Keratinocyte (primary cell): ENCODE results near the gene APBB2.

Source experiments
- EZH2 ChIP-seq: IDR thresholded peaks from one replicate; pipeline ENCODE4 v1.6.1; 2012; ENCODE audit warnings: inconsistent platforms, mild to moderate bottlenecking, low read length, moderate library complexity
- TF ChIP-seq, protein P1 (sequence below), 3 experiments: IDR thresholded peaks in 1 of 3; conservative IDR thresholded peaks in 1 of 3; optimal IDR thresholded peaks in 1 of 3; 2 replicates in 2 of 3; 3 replicates in 1 of 3; pipeline versions ENCODE3 to v1.5.1; 2011; ENCODE audit warnings: low read length in 3 of 3, mild to moderate bottlenecking in 3 of 3, moderate library complexity in 2 of 3, control low read depth in 1 of 3, inconsistent platforms in 1 of 3; ENCODE audit not compliant: insufficient read depth in 2 of 3; ENCODE audit errors: extremely low read depth in 1 of 3

DNA sequence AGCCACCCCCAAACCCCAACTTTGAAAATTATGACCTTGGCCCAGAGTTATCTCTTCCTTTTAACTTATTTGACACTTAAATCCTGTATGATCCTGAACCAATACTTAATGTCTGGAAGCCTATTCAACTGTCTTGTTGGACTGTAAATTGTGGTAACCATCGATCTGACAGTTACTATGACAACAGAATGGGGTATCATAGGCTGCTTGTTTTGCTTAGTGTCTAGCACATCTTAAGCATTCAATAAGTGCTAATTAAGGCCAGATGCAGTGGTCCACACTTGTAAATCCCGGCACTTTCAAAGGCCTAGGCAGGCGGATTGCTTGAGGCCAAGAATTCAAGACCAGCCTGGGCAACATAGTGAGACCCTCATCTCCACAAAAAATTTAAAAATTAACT, 175.0 kb downstream of the APBB2 start:
- TF ChIP-seq, protein P1, sequence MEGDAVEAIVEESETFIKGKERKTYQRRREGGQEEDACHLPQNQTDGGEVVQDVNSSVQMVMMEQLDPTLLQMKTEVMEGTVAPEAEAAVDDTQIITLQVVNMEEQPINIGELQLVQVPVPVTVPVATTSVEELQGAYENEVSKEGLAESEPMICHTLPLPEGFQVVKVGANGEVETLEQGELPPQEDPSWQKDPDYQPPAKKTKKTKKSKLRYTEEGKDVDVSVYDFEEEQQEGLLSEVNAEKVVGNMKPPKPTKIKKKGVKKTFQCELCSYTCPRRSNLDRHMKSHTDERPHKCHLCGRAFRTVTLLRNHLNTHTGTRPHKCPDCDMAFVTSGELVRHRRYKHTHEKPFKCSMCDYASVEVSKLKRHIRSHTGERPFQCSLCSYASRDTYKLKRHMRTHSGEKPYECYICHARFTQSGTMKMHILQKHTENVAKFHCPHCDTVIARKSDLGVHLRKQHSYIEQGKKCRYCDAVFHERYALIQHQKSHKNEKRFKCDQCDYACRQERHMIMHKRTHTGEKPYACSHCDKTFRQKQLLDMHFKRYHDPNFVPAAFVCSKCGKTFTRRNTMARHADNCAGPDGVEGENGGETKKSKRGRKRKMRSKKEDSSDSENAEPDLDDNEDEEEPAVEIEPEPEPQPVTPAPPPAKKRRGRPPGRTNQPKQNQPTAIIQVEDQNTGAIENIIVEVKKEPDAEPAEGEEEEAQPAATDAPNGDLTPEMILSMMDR (optimal IDR thresholded peaks at IDR 0.05 in 1 of 3, IDR thresholded peaks at IDR 0.05 in 1 of 3, conservative IDR thresholded peaks at IDR 0.05 in 1 of 3; ENCODE audit: extremely low read depth in 1 of 3, insufficient read depth in 2 of 3, low read length in 3 of 3): no peak
- TF ChIP-seq EZH2: no peak
